NCI-H146 (cell line): ENCODE measurements around the gene PEAR1.

Source experiments
- DNase-seq: peaks from one replicate; lab custom pipeline; 2025; lab: John Stamatoyannopoulos, UW

The PEAR1 gene

DNA sequence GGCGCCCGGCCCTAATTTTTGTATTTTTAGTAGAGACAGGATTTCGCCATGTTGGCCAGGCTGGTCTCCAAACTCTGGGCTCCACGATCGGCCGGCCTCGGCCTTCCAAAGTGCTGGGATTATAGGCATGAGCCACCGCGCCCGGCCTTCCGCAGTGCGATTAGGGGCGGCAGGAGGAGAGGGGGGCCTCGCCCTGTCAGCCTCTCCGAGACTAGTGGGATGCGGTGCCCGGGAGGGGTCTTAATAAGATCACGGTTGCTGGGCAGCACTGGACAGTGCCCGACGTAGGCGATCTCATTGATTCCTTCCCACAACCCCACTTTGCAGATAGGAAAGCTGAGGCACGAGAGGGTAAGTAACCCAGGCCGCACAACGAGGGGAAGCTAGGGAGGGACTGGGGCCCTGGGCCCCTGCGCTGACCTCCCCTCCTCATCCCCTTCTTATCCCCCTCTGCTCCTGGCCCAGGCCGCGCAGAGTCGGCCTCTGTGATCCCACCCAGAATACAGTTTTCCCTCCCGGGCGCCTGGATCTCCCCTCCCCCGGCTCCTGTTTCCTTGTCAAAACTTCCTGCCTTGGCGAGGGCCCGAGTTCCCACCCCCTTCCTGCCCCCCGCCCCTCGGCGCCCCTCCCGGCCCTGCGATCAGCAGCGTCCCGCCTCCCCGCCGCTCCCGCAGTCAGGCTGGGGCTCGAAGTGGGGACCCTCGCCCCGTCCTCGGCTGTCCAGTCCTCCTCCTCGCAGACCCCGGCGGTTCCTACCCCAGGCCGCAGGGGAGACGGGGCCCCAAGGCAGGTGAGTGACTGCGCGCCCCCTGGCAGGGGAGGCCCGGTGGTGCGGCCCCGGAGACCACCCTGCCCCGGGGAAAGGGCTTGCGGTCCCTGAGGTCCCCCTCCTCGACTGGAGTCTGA lies at the start of gene PEAR1:
Gene PEAR1, plus strand, starts transcription at position 671 of the 906 bp plus-strand sequence. CDS start 10,209 bp downstream, outside the sequence.
- no peak for DNase-seq

- DNase-seq, result no peak
Measured at GRCh38 chr1:156844102-156844501, 49.4 kb upstream of the PEAR1 start.

DNA sequence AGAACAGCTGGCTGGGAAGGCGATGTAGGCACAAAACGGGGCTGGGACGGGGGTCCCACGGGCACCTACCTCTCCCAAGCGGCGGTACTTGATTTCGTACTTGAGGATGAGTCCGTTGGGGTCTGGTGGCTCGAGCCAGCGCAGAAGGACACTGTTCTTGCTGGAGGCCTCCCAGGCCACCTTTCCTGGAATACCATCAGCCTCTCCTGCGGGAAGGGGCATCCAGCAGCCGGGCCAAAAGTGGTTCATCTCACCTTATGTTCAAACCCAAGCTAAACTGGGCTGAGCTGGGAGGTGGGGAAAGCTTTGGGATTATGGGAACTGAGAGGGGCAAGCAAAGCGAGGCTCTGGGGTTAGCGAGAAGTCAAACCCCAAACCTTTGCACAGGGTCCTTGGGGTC lies 48.9 kb upstream of the PEAR1 start:
- DNase-seq, result no peak

GRCh38 chr1:156845055-156845952 lies 48.2 kb upstream of the PEAR1 start:
- DNase-seq, result no peak

- no peak for DNase-seq
Measured at GRCh38 chr1:156845953-156846545, 47.5 kb upstream of the PEAR1 start.

GRCh38 chr1:156846643-156847042 lies 46.9 kb upstream of the PEAR1 start:
- DNase-seq, result no peak

GRCh38 chr1:156847591-156848460 lies 45.7 kb upstream of the PEAR1 start:
- DNase-seq, result no peak

DNA sequence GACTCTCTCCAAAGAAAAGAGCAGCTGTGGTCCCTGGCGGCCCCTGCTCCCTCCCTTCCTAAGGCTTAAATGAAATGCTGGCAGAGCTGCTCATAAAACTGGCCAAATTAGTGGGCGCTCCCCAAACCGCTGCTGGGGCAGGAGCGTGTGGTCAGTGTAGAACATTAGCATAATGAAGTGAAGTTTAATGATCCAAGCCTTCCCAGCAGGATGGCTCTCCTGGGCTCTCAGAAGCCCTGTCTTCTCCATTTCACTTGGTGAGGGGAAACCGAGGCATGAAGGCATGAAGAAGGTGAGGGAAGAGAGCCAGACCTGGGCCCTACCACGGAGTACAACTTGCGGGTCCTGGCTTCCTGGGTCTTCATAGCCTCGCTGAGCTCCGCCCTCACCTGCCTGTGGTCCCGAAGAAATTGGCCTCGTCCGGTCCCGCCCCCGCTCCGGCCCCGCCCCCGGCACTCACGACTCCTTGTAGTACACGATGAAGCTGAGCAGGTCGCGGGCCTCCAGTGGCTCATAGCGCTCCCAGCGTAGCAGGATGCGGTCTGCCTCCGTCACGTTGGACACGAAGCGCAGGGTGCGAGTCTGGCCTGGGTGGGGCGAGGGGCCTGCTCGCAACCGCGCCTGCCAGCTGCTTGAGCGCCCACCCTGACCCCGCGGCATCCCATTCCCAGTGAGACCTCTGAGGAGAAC lies 44.9 kb upstream of the PEAR1 start:
- DNase-seq, result no peak

GRCh38 chr1:156849151-156849496 lies 44.4 kb upstream of the PEAR1 start:
- no peak for DNase-seq

DNA sequence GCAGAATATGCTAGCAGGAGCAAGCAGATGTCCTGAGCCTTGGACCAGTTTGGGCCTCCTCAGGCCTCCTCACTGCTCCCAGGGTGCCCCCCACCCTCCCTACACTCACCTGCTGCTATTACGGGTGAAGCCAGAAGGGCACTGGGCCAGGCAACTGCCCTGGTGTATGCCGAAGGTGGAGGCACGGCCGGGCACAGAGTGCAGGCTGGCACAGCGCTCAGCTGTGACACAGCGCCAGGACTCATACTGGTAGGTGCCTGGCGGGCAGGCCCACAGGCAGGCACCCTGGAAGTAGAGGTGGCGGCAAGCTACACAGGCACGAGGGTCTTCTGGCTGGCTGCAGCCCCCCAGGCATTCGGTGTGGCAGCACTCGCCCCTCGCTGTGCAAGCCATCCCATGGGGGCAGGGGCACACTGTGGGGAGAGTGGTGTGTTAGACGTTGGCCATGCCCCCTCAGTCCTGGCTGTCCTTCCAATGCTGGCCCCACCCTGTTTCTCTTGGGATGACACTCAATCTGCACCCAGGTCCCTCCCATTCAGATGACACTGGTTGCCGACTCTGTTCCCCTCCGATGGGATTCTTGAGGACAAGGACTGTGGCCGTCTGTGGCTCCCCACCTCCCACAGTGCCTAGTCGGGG lies 41.6 kb upstream of the PEAR1 start:
- no peak for DNase-seq

- DNase-seq, result peak; percentile 94
Measured at GRCh38 chr1:156852418-156852874, 41.1 kb upstream of the PEAR1 start.

DNA sequence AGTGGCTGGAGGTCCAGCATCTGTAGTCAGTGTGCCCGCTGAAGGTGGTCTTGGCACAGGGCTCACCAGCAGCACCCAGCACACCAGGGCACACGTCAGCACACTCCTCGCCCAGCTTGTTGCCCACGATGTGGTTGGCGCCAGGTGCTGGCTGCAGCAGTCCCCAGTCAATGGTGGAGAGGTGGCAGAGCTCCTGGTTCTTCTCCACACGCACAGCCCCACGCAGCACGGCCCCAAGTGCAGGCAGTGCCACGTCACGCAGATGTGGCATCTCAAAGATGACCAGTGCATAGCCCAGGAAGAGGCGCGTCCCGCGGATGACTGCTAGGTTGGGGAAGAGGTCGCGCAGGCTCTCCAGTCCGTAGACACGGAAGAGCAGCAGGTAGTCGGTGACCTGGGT lies 39.8 kb upstream of the PEAR1 start:
- DNase-seq, result no peak

GRCh38 chr1:156854634-156855033 lies 38.9 kb upstream of the PEAR1 start:
- DNase-seq, result no peak

DNA sequence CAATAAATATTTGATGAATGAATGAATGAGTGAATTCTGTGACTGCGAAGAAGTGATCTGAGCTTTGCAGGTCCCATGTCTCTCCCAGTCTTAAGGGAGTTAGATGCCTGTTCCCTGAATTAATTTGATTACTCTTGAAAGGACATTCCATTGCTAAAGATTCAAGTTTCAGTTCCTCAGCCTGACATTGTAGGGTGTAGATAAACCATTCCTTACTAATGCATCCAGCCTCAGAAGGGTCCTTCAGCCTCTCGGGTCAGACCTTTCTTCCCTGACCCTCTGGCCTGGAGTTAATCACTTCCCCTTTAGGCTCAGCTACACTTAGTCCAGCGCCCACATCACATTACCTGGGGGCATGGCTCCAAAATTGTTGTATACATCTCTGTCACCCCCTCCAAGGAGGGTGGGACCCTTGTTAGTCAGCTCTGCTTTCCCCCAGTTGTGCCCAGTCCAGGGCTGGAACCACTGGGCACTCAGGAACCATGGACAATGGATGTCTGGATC lies 37.2 kb upstream of the PEAR1 start:
- no peak for DNase-seq

- no peak for DNase-seq
Measured at GRCh38 chr1:156857532-156857931, 36.0 kb upstream of the PEAR1 start.

DNA sequence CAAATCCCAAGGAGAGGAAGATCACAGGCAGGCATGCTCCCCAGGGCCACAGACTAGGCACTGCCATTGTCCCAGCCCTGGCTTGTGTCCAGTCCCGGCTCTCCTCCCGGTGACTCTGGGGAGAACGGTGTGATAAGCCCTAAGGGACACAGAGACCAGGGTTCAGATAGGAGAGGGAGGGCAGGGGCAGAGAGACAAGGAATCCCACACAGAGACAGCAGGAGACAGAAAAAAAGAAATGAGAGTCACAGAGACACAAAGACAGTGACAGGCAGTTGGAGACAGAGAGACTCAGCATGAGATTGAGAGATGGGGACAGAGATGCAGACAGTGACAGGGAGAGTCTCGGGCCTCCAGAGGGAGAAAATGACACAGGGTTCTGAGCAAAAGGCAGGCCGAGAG lies 35.0 kb upstream of the PEAR1 start:
- DNase-seq, result no peak

GRCh38 chr1:156858959-156859522 lies 34.5 kb upstream of the PEAR1 start, which contains the start of gene INSRR:
INSRR (minus strand) TSS chr1:156859117; CDS start chr1:156858621, 496 bp downstream.
- peak; percentile 24 for DNase-seq

DNA sequence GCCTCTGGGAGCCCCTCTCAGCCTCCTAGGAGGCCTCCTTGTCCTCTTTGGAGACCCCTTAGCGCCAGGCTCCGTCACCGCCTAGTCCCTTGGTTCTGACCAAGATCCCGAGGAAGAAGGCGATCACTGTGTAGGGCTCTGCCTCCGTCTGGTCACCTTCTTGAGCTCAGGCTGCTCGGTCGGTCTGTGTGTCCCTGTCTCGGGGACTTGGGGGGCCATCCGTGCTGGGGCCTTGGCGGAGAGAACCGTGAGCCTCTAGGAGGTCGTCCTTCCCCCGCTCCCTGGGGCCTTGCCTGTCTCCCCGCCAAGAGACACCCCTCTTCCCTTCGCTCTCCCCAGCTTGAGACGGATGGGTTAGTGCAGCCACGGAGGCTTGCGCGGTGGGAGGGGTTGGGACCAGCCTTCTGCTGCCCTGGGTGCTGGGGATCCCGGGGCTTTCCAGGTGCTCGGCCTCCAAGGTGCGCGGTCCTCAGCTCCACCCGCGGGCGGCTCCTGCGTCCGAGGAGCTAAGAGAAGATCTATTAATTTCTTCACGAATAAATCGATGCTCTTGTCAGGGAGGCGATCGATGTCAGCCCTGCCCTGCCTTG lies 33.9 kb upstream of the PEAR1 start:
- peak; percentile 43 for DNase-seq

DNA sequence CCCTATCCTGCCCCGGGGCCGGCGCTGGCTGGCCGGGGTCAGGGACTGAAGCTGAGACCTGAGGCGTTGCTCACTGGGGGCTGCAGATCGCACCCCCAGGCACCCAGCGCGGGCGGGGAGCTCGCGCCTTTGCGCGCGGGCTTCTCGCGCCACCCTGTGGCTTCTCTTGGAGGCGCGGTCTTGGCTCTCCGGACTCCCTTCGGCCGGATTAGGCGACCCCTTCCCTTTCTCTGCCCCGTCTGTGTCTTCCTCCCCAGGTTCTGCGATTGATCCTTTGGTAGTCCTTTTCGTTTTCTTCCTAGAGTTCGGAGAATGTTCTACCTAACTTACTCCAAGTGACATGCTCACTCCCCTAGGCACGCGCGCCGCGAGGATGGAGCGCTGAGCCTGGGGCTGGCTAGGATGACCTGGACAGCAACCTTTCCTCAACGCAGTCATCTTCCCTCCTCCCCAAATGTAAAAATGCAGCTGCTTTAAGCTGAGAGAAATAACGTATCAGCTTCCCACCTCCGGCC lies 33.3 kb upstream of the PEAR1 start:
- DNase-seq, result peak; percentile 51
